SHP77 (cell line): Measurements from ENCODE around the gene OBSCN.

Source experiments
- DNase-seq, 2 experiments: peaks; one replicate each; lab custom pipeline; 2025; lab: John Stamatoyannopoulos, UW

OBSCN gene

GRCh38 chr1:228309326-228310067 is 101.7 kb downstream of the OBSCN start:
- DNase-seq, result no peak

GRCh38 chr1:228310162-228310792 is 102.4 kb downstream of the OBSCN start:
- DNase-seq, result no peak

DNA sequence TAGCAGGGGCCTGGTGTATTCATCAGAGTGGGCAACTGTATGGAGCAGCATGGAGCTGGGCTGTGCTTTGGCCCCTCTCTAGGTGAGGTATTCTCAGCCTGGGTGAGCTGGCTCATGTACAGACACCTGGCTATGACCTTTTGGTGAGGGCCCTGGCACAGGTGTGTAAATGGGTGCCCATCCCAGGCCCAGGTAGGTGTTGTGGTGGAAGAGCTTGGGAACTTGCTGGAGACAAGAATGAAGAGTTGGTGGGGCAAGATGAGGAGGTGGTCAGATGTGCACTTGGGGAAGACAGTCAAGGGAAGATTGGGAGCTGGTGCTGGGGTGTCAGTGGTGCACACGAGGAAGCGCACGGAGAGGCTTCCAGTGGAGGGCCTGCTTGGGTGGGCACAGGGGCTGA is 103.2 kb downstream of the OBSCN start:
- no peak for DNase-seq

GRCh38 chr1:228312136-228312764 is 104.4 kb downstream of the OBSCN start:
- no peak for DNase-seq

GRCh38 chr1:228313536-228314277 is 105.9 kb downstream of the OBSCN start:
- DNase-seq, result no peak

DNA sequence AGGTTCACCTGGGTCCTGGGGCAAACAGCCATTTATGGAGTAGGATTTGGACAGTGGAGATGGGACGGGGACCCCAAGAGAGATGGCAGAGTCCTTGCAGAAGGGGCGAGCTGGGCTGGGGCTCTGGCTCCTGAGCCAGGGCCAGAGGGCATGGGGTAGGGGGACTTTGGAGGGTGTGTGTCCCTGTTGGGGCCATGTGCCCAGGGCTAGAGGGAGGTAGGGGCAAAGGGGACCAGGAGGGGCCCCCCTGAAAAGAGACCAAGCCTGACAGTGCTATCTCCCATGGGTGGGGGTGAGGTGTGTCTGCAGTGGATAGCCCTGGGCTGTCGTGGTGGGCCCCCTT is 106.4 kb downstream of the OBSCN start:
- no peak for DNase-seq

DNA sequence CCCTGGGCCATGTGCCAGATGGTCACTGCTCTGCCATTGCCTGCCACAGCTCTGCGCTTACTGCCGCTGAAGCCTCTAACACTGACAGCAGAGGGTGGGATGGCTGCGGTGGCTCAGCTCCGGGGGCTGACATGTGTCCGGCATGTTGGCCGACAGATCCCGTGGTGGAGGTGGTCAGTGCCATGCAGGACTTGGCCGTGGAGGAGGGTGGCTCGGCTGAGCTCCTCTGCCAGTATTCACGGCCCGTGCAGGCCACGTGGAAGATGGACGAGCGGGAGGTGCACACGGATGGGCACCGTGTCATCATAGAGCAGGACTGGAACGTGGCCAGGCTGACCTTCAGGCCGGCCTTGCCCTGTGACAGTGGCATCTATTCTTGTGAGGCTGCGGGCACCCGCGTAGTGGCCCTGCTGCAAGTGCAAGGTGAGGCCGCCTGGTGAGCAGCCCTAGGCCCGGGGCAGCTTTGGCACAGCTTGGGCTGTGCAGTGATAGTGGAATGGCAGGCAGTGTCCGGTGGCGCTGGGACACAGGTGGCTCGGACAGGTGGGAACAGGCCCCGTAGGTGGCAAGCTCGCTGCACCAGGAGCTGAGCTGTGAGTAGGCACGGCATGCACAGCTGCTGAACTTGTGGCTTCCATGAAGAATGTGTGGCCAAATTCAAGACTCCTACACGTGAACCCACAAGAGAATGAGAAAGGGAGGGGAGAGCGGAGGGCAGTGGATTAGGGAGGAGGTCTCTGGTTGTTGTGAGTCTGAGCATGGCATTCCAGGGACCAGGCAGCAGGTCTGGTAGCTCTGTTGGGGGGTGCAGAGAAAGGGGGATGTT is 107.0 kb downstream of the OBSCN start:
- DNase-seq, result no peak

DNA sequence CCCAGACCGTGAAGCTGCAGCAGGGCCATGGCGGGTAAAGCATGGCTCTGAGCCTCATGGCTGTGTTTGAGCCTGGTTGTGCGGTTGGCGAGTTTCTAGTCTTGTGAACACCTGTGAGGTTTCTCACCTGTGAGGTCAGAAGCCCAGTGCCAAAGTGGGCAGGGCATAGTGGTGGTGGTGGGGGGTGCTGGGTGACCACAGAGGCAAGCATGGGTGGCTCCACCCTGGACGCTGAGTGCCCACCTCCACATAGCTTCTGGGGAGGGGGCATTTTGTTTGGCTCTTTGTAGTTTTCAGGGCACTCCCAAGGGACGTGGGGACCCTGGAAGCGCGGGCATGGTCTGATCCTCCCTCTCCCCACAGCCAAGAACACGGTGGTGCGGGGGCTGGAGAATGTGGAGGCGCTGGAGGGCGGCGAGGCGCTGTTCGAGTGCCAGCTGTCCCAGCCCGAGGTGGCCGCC is 107.7 kb downstream of the OBSCN start:
- no peak for DNase-seq

- DNase-seq, result no peak
Measured at GRCh38 chr1:228315945-228316588, 108.2 kb downstream of the OBSCN start.

DNA sequence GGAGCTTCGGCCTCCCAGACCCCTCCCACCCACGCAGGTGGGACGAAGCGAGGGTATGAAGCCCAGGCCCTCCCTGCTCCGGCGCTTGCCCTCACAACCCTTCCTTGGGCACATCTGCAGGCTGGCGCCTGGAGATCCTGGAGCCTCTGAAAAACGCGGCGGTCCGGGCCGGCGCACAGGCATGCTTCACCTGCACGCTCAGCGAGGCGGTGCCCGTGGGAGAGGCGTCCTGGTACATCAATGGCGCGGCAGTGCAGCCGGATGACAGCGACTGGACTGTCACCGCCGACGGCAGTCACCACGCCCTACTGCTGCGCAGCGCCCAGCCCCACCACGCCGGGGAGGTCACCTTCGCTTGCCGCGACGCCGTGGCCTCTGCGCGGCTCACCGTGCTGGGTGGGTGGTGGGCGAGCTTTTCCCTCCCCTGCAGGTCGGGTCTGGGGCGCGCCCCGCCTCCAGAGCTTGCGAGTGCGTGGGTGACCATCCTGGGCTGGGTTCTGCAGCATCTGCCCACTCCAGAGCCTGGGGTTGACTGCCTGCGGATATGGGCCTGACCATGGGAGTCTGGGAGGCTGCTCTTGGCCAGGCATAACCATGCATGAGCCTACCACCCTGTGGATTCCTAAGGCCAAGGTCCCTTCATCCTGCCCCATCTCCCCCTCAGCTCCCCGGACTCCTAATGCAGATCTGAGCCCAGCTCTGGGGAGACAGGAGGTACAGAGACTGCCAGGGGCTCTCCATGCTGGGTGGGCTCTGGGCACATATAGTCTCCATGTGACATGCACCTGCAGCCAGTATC is 108.9 kb downstream of the OBSCN start:
- no peak for DNase-seq

GRCh38 chr1:228317411-228317828 is 109.6 kb downstream of the OBSCN start:
- DNase-seq, result no peak

- no peak for DNase-seq
Measured at GRCh38 chr1:228317891-228318810, 110.3 kb downstream of the OBSCN start.

GRCh38 chr1:228318823-228319241 is 111.0 kb downstream of the OBSCN start:
- DNase-seq, result no peak

GRCh38 chr1:228319352-228320088 is 111.7 kb downstream of the OBSCN start:
- DNase-seq, result no peak

DNA sequence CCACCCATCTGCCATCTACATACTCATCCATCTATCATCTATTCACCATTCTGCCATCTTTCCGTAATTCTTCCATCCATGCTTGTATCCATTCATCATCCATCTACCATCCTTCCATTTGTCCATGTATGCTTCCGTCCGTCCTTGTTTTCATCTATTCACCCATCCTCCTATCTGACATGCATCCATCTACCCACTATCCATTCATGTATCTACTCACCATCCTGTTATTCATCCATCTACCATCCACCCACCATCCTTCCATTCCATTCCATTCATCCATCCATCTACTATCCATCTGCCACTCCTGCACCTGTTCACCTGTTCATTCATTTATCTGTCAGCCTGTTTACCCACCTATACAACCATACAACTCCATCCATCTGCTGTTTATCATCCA is 112.5 kb downstream of the OBSCN start:
- no peak for DNase-seq

DNA sequence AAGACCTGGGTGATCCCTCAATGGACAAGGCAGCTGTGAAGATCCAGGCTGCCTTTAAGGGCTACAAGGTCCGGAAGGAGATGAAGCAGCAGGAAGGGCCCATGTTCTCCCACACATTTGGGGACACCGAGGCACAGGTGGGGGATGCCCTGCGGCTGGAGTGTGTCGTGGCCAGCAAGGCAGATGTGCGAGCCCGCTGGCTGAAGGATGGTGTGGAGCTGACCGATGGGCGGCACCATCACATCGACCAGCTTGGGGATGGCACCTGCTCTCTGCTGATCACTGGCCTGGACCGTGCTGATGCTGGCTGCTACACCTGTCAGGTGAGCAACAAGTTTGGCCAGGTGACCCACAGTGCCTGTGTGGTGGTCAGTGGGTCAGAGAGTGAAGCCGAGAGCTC is 113.6 kb downstream of the OBSCN start:
- DNase-seq, result no peak

DNA sequence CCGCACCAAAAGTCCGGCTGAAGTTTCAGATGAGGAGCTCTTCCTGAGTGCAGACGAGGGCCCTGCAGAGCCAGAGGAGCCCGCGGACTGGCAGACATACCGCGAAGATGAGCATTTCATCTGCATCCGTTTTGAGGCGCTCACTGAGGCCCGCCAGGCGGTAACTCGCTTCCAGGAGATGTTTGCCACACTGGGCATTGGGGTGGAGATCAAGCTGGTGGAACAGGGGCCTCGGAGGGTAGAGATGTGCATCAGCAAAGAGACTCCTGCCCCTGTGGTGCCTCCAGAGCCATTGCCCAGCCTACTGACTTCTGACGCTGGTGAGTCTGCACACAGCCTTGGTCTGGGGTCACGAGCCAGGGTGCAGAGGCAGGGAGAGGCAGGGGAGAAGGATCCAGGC is 114.1 kb downstream of the OBSCN start:
- no peak for DNase-seq

GRCh38 chr1:228323401-228323800 is 115.6 kb downstream of the OBSCN start:
- no peak for DNase-seq

DNA sequence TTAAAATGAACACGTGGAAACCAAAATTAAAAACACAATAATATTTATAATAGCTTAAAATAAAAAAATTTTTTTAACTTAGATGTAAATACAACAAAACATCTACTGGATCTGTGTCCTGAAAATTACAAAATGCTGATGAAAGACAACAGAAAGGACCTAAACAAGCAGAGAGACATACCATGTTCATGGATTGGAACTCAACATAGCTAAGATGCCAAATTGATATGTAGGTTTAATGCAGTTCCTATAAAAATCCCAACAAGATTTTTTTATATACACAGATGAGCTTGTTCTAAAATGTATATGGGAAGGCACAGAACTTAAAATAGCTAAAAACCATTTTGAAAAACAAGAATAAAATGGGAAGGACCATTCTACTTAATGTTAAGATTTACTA is 117.4 kb downstream of the OBSCN start:
- DNase-seq, result no peak
